Ishikawa (cell line): Measurements from ENCODE around the gene MRTFA.

ENCODE experiments used
- CEBPB ChIP-seq: IDR thresholded peaks from 2 replicates; pipeline ENCODE4 v1.6.1; 2012
- CREB1 ChIP-seq: IDR thresholded peaks from 2 replicates; pipeline ENCODE4 v1.6.1; 2012; ENCODE audit warnings: low read depth
- EGR1 ChIP-seq: IDR thresholded peaks from 2 replicates; pipeline ENCODE4 v1.6.1; 2012
- EP300 ChIP-seq: IDR thresholded peaks from 2 replicates; pipeline ENCODE4 v1.6.1; 2012; ENCODE audit warnings: borderline replicate concordance
- FOXM1 ChIP-seq: IDR thresholded peaks from 2 replicates; pipeline ENCODE4 v1.6.1; 2012; ENCODE audit warnings: low read depth, borderline replicate concordance
- MAX ChIP-seq: IDR thresholded peaks from 2 replicates; pipeline ENCODE4 v1.6.1; 2012
- RAD21 ChIP-seq: IDR thresholded peaks from 2 replicates; pipeline ENCODE4 v1.6.1; 2012; ENCODE audit warnings: low read depth
- REST ChIP-seq: IDR thresholded peaks from 2 replicates; pipeline ENCODE4 v1.6.1; 2012; ENCODE audit warnings: low read depth, mild to moderate bottlenecking
- TAF1 ChIP-seq: IDR thresholded peaks from 2 replicates; pipeline ENCODE4 v1.6.1; 2012; ENCODE audit warnings: low read depth, mild to moderate bottlenecking
- TCF12 ChIP-seq: IDR thresholded peaks from 2 replicates; pipeline ENCODE4 v1.6.1; 2012; ENCODE audit warnings: low read depth
- TEAD4 ChIP-seq: IDR thresholded peaks from 2 replicates; pipeline ENCODE4 v1.6.1; 2012
- USF1 ChIP-seq: IDR thresholded peaks from 2 replicates; pipeline ENCODE4 v1.6.1; 2012
- YY1 ChIP-seq: IDR thresholded peaks from 2 replicates; pipeline ENCODE4 v1.6.1; 2012; ENCODE audit warnings: low read depth
- ZBTB7A ChIP-seq: IDR thresholded peaks from 2 replicates; pipeline ENCODE4 v1.6.1; 2012; ENCODE audit warnings: low read depth

Gene MRTFA

DNA sequence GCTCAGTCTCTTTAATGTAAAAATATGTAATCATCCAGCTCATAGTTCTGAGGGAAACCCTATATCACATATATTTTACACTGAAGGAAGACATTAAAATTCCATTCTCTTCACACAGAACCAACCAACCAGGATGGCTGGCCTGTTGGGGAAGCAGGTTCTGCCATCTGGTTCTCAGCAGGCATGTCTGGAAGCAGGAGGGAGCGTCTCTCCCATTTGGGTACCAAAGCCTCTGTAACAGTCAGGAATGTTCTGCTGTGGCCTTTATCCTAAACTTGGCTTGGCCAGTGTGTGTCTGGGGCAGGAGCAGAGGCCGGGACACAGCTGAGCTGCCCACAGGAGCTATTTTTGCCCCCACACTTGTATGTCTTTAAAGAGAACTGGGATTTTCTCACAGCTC lies 236.9 kb downstream of the MRTFA start:
- TF ChIP-seq TAF1: no peak
- no peak for TF ChIP-seq REST

DNA sequence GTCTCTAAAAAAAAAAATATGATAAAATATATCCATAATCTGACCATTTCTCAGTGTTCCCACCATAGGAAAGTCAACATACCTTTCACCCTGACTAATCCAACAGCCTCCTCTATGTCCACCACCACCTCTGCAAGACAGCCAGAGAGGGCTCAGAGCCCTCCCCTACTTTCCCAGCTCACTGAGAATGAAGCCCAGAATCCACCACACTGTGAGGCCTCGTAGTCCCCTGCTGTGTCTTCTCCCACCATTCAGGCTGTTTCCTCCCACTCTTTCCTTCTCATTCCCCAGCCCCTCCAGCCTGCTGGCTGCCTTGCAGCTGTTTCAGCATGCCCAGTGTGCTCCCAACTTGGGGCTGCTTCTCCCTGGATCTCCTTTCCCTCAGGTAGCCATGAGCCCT lies 239.1 kb downstream of the MRTFA start:
- TF ChIP-seq REST (no peak), TCF12 (no peak), ZBTB7A (no peak), TAF1 (no peak), MAX (no peak), EGR1 (no peak)

GRCh38 chr22:40396882-40397281 lies 239.6 kb downstream of the MRTFA start:
- TF ChIP-seq TEAD4: peak; percentile 42
- peak; percentile 32; the same call in 1 of the 2 replicates for TF ChIP-seq CREB1
- TF ChIP-seq REST: no peak
- no peak for TF ChIP-seq FOXM1
- no peak for TF ChIP-seq CEBPB
- peak; percentile 68; the same call in 1 of the 2 replicates for TF ChIP-seq EP300
- TF ChIP-seq TCF12: peak; percentile 71
- 0 out of 2 replicates have a peak, but pooled peaks have one; percentile 24 for TF ChIP-seq MAX
- no peak for TF ChIP-seq USF1
- 0 out of 2 replicates have a peak, but pooled peaks have one; percentile 6 for TF ChIP-seq EGR1
- TF ChIP-seq RAD21: peak; percentile 19; the same call in 1 of the 2 replicates

- TF ChIP-seq CEBPB (no peak), MAX (no peak), TEAD4 (no peak), YY1 (no peak), RAD21 (no peak), TCF12 (no peak), REST (no peak), EGR1 (no peak), CREB1 (no peak), TAF1 (no peak), USF1 (no peak), EP300 (no peak)
Observed at GRCh38 chr22:40395607-40396006, 240.9 kb downstream of the MRTFA start.
